Nucleus accumbens (tissue), 56 donors: ENCODE measurements around the gene RPL22.

ENCODE experiments used
- DNase-seq, 56 donors: peaks; one replicate each; lab custom pipeline; 2025; lab: John Stamatoyannopoulos, UW

RPL22 gene

DNA sequence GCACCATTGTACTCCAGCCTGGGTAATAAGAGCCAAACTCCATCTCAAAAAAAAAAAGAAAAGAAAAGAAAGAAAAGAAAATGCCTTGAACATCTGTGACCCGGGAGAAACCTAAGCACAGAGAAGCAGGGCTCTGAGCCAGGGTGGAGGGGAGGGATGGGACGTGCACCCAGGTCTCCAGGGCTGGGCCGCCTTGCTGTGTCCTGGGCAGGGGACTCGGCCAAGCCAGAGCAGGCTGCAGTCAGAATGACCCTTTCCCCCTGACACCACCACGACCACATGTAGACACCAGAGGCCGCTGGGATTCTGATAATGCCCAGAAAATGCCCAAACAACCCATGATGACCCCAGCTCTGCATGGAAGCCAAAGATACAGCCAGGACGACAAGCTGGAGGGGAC, 37.1 kb downstream of the RPL22 start:
- no peak for DNase-seq

GRCh38 chr1:6158181-6158580, 41.2 kb downstream of the RPL22 start:
- DNase-seq: no peak

DNA sequence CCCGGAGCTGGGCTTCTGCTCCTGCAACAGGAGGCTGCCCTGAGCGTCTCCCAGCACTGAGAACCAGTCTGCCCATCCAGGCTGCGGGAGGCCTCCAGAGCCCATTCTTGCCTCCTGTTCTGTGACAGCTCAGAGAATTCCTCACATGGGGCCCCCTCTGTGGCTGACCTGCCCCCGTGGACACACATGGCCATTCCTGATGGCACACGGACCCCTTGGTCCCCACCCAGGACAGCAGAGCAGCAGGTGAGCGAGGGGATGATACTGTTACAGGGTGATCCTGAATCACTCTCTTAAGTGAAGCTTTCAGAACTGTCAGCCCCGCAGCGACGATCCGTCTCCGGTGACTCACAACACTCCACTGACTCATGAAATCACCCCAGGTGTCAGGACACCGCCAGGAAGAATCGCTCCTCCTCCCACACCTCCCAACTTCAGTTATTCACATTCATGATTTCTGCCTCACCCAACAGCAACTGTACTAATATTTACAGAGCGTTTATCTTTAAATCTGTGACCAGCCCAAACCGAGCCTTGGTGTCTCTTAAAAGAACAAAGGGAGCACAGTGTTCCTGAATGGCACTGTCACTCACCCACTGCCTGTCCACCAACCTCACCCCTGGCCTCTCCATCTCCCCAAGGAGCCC, 41.7 kb downstream of the RPL22 start:
- peak in 37 of 56 donors; percentile 9 to 83 (median 35) for DNase-seq

- DNase-seq: no peak
Measured at GRCh38 chr1:6157132-6157527, 42.3 kb downstream of the RPL22 start.

DNA sequence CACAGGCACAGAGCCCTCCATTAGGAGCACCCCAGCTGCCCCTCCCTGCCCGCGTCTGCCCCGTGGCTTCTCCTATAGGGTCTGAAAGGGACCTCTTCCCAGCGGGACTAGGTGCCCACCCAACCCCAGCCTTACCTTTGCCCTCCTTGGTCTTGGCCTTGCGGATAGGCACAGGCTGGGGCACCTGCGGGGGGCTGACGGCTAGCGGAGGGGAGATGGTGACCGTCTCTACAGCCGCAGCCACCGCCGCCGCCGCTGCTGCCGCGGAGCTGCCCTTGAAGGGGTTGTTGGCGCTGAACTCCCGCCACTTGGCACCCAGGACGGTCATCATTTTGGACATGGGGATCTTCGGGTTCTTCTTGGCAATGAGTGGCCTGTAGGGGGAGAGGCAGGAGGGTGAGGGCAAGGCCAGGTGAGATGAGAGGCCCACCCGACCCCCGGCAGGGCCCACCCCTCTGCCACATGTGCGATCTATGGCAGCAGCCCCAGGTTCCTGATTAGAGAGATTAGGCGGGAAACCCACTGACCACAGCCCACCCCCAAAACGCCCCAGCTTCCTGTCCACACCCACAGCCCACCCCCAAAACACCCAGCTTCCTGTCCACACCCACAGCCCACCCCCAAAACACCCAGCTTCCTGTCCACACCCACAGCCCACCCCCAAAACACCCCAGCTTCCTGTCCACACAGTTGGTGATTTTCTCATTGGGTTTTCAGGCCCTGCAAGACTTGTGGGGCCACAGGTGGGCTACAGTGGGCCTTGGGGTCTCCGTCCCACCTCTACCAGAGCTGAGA, 44.7 kb downstream of the RPL22 start:
- no peak for DNase-seq

- no peak for DNase-seq
Measured at GRCh38 chr1:6152882-6153281, 46.5 kb downstream of the RPL22 start.

- DNase-seq: no peak
Measured at GRCh38 chr1:6152181-6152580, 47.2 kb downstream of the RPL22 start.

GRCh38 chr1:6151291-6151822, 48.0 kb downstream of the RPL22 start:
- DNase-seq: no peak

GRCh38 chr1:6150006-6150938, 49.1 kb downstream of the RPL22 start:
- no peak for DNase-seq

- DNase-seq: no peak
Measured at GRCh38 chr1:6149597-6149996, 49.8 kb downstream of the RPL22 start.

DNA sequence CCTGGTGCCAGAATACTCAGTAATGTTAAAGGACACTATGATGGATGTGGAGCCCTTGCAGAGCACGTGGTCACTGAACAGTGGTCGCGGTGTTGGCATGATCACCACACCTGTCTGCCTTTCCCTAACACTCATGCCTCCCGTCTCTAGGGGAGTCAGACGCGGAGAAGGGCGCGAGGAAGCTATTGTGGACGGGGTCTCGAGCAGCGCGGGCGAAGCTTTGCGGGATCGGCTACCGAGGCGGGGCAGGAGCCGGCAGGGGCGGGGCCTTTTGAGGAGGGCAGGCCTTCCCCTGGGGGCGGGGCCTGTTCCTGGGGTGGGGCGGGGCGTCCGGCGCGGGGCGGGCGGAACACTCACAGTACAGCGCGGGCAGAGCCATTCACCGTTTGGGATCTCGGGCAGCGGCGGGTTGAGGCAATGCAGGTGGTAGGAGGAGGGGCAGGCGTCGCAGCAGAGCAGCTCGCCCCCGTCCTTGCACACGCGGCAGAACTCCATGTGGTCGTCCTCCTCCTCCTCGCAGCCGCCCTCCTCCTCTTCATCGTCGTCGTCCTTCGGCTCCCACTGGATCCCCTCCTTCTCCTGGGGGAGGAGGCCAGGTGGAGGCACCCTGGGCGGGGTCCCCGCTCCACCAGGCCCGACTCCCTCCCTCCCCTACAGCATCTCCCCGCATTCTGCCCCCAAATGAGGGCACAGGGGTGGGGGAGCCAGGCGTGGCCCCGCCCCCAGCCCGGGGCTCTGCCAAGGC, 50.7 kb downstream of the RPL22 start:
- DNase-seq: peak in 11 of 56 donors; percentile 1 to 52 (median 8)

DNA sequence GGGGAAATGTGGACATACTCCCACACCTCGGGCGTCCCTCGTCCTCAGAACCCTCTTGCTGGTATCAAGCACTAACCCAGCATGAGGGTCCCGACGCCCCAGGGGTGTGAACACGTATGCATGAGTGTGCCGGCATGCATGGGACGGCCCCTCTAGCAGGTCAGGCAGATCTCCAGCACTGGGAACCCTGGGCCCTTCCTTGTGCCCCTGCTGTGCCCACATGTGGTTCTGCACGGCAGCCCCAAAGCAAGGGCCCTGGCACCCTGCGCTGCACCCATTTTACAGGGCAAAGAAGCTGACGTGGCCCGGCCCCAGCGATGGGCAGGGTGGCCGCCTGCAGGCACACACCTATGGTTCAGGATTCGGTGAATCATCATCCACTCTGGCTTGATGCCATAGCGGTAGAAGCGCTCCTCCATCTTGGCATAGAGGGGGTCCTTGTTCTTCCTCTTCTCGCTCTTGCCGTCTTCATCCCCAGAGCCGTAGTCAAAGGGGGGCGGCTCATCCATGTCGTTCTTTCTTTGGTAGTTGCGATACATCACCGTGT, 53.5 kb downstream of the RPL22 start:
- DNase-seq: no peak

DNA sequence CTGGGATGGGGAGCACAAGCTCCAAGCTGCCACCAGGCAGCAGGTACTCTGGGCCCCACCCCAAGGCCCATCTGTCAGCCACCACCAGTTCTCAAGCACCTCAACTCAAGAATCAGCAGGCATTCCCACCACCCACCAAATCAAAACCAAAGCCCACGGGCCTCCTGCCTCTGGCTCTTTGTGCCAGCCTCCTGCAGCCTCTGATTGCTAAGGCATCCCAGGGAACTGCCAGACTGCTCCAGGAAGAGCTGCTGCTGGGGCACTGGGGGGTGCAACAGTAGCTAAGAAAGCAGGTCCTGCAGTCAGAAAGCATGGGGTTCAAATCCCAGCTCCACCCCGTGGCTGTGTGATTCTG, 54.0 kb downstream of the RPL22 start:
- no peak for DNase-seq

DNA sequence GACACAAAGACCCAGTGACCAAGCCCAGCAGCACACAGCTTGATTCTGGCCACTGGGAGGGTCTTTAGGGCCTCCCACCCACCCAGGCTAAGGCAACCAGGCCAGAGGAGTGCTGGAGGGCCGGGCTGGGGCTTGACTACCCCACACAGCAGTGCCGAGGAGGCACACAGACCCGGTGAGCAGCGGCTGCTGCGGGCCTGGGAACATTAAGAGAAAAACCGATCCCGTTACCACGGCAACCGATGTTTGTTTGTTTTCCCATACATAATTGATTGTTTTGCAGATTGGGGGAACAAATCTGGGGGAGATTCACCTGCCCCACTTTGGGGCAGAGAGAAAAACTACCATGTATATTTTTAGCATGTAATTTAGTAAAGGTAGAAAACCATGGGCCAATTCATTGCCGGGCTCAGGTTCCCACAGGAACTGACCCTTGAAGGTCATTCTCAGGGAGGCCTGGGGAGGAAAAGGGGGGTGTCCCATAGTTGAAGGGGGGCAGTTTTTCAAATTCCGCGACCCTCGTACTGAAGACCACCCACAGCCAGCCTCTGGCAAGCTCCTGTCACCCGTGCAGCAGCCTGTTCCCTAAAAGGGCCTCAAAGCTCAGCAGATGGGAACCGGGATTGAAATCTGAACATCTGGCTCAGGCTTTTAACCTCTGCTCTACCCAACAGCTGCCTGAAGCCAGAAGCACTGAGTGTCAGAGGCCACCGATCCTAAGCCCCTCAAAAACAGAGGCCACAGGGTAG, 54.6 kb downstream of the RPL22 start:
- DNase-seq: no peak

- no peak for DNase-seq
Measured at GRCh38 chr1:6144175-6144574, 55.2 kb downstream of the RPL22 start.

GRCh38 chr1:6143395-6143794, 56.0 kb downstream of the RPL22 start:
- no peak for DNase-seq

- DNase-seq: no peak
Measured at GRCh38 chr1:6142734-6143133, 56.7 kb downstream of the RPL22 start.

- no peak for DNase-seq
Measured at GRCh38 chr1:6142036-6142621, 57.3 kb downstream of the RPL22 start.

GRCh38 chr1:6141592-6141991, 57.8 kb downstream of the RPL22 start:
- DNase-seq: no peak
